H1 (cell line): ENCODE measurements around the gene MMP11. TPM values are rescaled to one million over a fixed set of nuclear protein-coding genes. Genes with fewer than 3 reads are reported as not detected.

Source experiments
- HDAC2 ChIP-seq, 2 experiments: fragments of 300-600 bp in 1 of 2; sonication (generic) in 1 of 2; IDR thresholded peaks; 2 replicates each; pipeline ENCODE4 v1.6.1; 2011 to 2012; ENCODE audit warnings: low read depth in 2 of 2, low read length in 2 of 2, mild to moderate bottlenecking in 2 of 2, moderate library complexity in 2 of 2, borderline replicate concordance in 1 of 2, inconsistent platforms in 1 of 2
- KDM5A ChIP-seq: fragments of 200-600 bp; IDR thresholded peaks from 2 replicates; pipeline ENCODE4 v1.7.1; 2012; ENCODE audit warnings: mild to moderate bottlenecking, low read length, inconsistent platforms, mixed read lengths
- polyA plus RNA-seq, 7 experiments: library from polyadenylated mRNA; depleted of rRNA in 3 of 7; stranded (reverse) in 5 of 7; unstranded in 2 of 7; fragments of >200 nt in 5 of 7; fragments of 200-250 nt in 2 of 7; gene quantifications; 1 replicate in 5 of 7; 2 replicates in 1 of 7; 4 replicates in 1 of 7; pipeline versions ENCODE4 v1.2.1 to v1.2.3, GENCODE V29; 2011 to 2013; ENCODE audit warnings: missing spikeins in 2 of 7, mixed read lengths in 2 of 7
- total RNA-seq: library from RNA; stranded (reverse); fragmentation: NEBNext Ultra II Directional; extraction: Animal tissue kit (Norgen Biotek cat#: 25700); gene quantifications from 2 replicates; pipeline ENCODE4 v1.2.1, GENCODE V29; 2021
- TF ChIP-seq, protein P1 (sequence below): IDR thresholded peaks from 2 replicates; pipeline ENCODE4 v1.6.1; 2011; ENCODE audit warnings: low read depth, mild to moderate bottlenecking, low read length; ENCODE audit not compliant: insufficient read depth

The MMP11 gene
- total and polyA plus RNA-seq, 2 of the 8 experiments (the other 6 are each of a cell fraction or from before 2014, with no cell fraction given), result 10.2 to 18.3 TPM

- TF ChIP-seq HDAC2 (IDR thresholded peaks at IDR 0.05; ENCODE audit: borderline replicate concordance in 1 of 2, low read depth in 2 of 2, low read length in 2 of 2) (no peak), KDM5A (no peak)
- TF ChIP-seq, protein P1, sequence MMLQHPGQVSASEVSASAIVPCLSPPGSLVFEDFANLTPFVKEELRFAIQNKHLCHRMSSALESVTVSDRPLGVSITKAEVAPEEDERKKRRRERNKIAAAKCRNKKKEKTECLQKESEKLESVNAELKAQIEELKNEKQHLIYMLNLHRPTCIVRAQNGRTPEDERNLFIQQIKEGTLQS, result no peak
Measured at GRCh38 chr22:23806837-23807236, 34.2 kb downstream of the MMP11 start (continued).
